Subcutaneous abdominal adipose tissue (tissue), 5 donors: Measurements from ENCODE around the gene HLF.

ENCODE experiments used
- H3K27ac ChIP-seq: one replicate; pipeline ENCODE4 v1.7.0; 2013; ENCODE audit warnings: low read depth, mild to moderate bottlenecking, inconsistent platforms, low read length, moderate library complexity
- H3K27me3 ChIP-seq, 5 donors: one replicate each; pipeline ENCODE4 v1.7.0; 2013; ENCODE audit warnings: low read length in 5 of 5, inconsistent platforms in 1 of 5; ENCODE audit not compliant: control insufficient read depth in 5 of 5, insufficient read depth in 4 of 5
- H3K36me3 ChIP-seq, 5 donors: one replicate each; pipeline ENCODE4 v1.7.0; 2013; ENCODE audit warnings: low read length in 5 of 5; ENCODE audit not compliant: control insufficient read depth in 5 of 5, insufficient read depth in 5 of 5
- H3K4me1 ChIP-seq, 5 donors: one replicate each; pipeline ENCODE4 v1.7.0; 2013; ENCODE audit warnings: low read length in 5 of 5, mild to moderate bottlenecking in 3 of 5, moderate library complexity in 1 of 5; ENCODE audit not compliant: control insufficient read depth in 5 of 5, insufficient read depth in 5 of 5
- H3K4me3 ChIP-seq, 5 donors: one replicate each; pipeline ENCODE4 v1.7.0; 2013; ENCODE audit warnings: low read length in 5 of 5, low read depth in 1 of 5
- H3K9ac ChIP-seq, 5 donors: one replicate each; pipeline ENCODE4 v1.7.0; 2013; ENCODE audit warnings: low read length in 5 of 5, mild to moderate bottlenecking in 4 of 5, moderate library complexity in 3 of 5
- H3K9me3 ChIP-seq, 5 donors: one replicate each; pipeline ENCODE4 v1.7.0; 2013; ENCODE audit warnings: low read length in 5 of 5; ENCODE audit not compliant: control insufficient read depth in 5 of 5
- donor health status: healthy.
- donor health status: healthy.
- donor health status: healthy.
- donor health status: healthy.
- donor health status: healthy.

The HLF gene

DNA sequence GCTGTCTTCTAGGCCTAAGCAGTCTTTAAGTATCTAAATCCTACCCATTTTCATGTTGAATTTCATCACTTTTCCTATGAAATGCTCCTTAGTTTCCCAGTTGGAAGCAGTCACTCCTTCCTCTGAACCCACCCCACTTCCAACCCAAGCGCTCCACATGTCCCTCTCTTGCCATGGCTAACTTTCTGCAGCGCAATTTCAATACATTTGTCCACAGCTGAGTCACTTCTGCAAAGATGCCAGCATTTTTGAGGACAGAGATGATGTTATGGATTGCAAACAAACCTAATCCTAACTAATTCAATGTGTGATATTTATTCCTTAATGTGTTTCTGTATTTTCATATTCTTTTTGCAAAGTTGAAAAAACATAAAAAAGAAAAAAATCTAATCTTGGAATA is 71.7 kb downstream of the HLF start:
- no peak overlapping the region for H3K9ac ChIP-seq
- no peaks in the 10 kb centered on the region for H3K9me3 ChIP-seq
- H3K27ac ChIP-seq, result no peak overlapping the region
- no peaks in the 10 kb centered on the region for H3K36me3 ChIP-seq
- peaks cover 0 to 13% (median 0%) of the 10 kb centered on the region in 5 donors for H3K27me3 ChIP-seq
- H3K4me1 ChIP-seq, result peaks cover 0 to 8% (median 0%) of the 10 kb centered on the region in 5 donors
- H3K4me3 ChIP-seq, result no peak overlapping the region

DNA sequence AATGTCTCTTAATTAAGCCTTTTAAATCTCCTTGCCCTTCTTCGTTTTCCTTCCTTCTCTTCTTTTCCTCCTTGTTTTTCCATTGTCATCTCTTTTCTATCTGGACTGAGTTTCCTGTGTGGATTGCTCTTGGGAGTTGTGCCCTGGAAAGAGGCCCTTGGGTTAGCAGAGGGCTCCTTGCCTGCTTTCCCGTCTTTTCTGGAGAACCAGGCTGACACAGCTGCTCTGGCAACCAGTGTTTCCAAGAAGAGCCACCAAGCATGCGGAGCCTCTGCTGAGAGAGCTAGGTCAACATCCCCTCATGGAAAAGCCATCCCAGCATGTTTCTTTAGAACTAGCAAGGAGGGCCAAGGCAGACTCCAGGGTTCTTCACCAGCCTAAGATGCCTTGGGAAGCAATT is 75.4 kb downstream of the HLF start:
- peaks cover 0 to 8% (median 0%) of the 10 kb centered on the region in 5 donors for H3K4me1 ChIP-seq
- no peak overlapping the region for H3K9ac ChIP-seq
- H3K27me3 ChIP-seq, result peaks cover 0 to 13% (median 0%) of the 10 kb centered on the region in 5 donors
- H3K4me3 ChIP-seq, result no peak overlapping the region
- no peaks in the 10 kb centered on the region for H3K9me3 ChIP-seq
- H3K36me3 ChIP-seq, result no peaks in the 10 kb centered on the region
- H3K27ac ChIP-seq, result no peak overlapping the region

DNA sequence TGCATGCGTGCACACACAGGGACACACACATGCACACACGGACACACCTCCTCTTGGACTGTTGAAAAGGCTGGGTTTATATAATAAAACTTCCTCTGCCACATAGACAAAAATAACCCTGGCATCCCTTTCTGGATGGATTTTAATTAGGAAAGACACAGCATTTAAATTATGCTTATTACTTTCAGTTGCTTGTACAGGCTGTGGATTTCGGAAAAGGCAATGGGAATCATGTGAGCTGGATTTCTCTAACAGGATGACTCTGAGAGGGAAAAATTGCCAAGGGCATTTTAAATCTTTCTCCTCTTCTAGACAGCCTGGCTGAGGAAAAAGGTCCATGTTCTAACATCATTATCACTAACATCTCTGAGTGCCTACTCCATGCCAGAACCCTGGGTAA is 75.9 kb downstream of the HLF start:
- Histone ChIP-seq H3K4me3 (no peak overlapping the region), H3K27me3 (peaks cover 0 to 13% (median 0%) of the 10 kb centered on the region in 5 donors), H3K4me1 (peaks cover 0 to 8% (median 0%) of the 10 kb centered on the region in 5 donors), H3K27ac (no peak overlapping the region), H3K36me3 (no peaks in the 10 kb centered on the region), H3K9ac (no peak overlapping the region), H3K9me3 (no peaks in the 10 kb centered on the region)

DNA sequence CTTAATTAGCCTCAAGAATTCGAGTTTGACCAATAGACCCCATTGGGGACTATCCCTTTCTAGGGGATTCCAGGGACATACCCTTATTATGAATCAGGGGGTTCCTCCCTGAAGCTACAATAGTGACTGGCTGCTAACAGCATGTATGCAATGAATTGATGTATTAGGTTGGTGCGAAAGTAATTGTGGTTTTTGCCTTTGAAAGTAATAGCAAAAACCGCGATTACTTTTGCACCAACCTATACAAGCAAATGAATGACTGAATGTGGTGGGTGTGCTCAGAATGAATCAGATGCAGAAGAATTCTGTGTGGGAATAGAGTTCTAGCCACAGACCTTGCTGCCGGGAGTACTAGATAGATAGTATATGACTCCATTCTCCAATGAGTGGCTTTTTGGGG is 76.7 kb downstream of the HLF start:
- H3K9me3 ChIP-seq, result peaks cover 0 to 2% (median 0%) of the 10 kb centered on the region in 5 donors
- no peak overlapping the region for H3K27ac ChIP-seq
- H3K4me1 ChIP-seq, result peaks cover 0 to 8% (median 0%) of the 10 kb centered on the region in 5 donors
- H3K4me3 ChIP-seq, result no peak overlapping the region
- peaks cover 0 to 13% (median 0%) of the 10 kb centered on the region in 5 donors for H3K27me3 ChIP-seq
- H3K9ac ChIP-seq, result no peak overlapping the region
- H3K36me3 ChIP-seq, result no peaks in the 10 kb centered on the region

DNA sequence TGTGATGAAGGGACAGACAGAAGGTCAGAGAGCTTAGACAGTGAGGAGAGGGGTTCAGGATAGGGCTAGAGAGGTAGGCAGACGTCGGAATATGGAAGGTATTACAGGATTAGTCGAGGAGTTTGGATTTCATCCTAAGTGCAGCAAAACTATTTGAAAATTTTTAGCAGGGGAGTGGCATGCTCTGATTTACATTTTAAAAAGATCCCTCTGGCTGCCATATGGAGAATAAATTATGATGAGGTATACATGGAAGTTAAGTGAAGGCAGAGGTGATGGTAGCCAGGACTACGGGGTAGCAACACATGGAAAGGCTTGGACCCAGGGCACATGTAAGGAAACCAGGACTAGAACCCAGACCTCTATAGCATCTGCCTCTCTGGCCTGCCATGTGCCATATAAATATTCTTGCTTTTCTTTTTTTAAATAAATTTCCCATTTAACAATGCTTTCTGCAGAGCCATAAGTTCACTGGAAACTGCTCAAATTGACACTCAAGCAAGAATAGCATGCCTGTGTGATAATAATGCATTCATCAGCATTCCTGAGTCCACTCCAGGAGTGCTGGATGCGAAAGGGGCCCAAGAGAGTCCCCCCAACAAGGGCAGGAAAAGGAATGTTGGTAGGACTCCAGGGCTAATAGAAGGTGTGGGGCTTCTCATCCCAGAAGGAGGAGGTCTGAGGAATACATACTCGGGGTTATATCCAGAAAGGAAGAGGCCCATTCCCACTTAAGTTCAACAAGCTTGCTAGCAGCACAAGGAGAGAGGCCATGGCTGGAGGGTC is 78.2 kb downstream of the HLF start:
- H3K9me3 ChIP-seq, result peaks cover 0 to 6% (median 3%) of the 10 kb centered on the region in 5 donors
- no peaks in the 10 kb centered on the region for H3K36me3 ChIP-seq
- no peak overlapping the region for H3K9ac ChIP-seq
- H3K4me3 ChIP-seq, result no peak overlapping the region
- peaks cover 0 to 8% (median 0%) of the 10 kb centered on the region in 5 donors for H3K4me1 ChIP-seq
- no peak overlapping the region for H3K27ac ChIP-seq
- peaks cover 0 to 13% (median 0%) of the 10 kb centered on the region in 5 donors for H3K27me3 ChIP-seq

DNA sequence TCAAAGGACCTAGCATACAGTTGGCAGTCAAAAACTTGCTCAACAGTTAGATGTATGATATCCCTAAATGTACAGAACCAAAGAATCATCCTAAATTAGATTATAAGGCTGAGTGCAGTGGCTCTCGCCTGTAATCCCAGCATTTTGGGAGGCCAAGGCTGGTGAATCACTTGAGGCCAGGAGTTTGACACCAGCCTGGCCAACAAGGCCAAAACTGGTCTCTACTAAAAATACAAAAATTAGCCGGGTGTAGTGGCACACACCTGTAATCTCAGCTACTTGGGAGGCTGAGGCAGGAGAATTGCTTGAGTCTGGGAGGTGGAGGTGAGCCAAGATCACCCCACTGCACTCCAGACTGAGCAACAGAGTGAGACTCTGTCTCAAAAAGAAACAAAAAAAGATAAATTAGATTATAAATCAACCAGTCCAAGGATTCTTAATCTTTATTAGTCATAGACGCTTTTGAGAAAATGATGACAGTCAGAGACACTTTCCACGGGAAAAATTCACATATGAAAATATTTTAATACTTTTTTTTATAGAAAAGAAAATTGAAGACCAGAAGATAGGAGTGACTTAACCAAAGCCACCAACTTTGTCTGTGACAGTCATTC is 79.2 kb downstream of the HLF start:
- Histone ChIP-seq H3K27me3 (peaks cover 0 to 13% (median 0%) of the 10 kb centered on the region in 5 donors), H3K27ac (no peak overlapping the region), H3K9me3 (peaks cover 0 to 6% (median 3%) of the 10 kb centered on the region in 5 donors), H3K4me3 (no peak overlapping the region), H3K4me1 (peaks cover 0 to 8% (median 0%) of the 10 kb centered on the region in 5 donors), H3K9ac (no peak overlapping the region), H3K36me3 (no peaks in the 10 kb centered on the region)

DNA sequence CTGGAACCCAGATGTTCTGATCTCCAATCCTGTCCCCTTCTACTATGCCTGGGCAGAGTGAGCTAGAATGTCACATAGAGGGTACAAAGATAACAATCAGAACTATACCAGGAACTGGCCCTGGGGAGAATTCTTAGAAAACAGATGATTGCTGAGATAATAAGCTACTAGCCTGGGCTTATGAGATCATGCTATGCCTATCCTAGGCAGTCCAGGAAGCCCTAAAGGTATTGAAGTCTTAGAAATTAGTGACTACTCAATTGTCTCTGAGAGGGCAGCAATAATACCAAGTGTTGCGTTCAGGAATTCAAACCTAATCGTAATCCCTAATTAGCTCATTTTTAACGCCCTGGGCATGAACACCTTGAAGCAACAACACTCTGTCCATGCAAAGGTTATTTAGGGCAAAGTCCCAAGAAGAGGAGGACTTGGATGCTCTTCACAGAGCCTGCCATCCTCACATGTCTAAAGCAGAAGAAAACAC is 79.8 kb downstream of the HLF start:
- Histone ChIP-seq H3K9ac (no peak overlapping the region), H3K27ac (no peak overlapping the region), H3K4me1 (peaks cover 0 to 8% (median 0%) of the 10 kb centered on the region in 5 donors), H3K27me3 (peaks cover 0 to 8% (median 0%) of the 10 kb centered on the region in 5 donors), H3K4me3 (no peak overlapping the region), H3K36me3 (no peaks in the 10 kb centered on the region), H3K9me3 (peaks cover 0 to 6% (median 3%) of the 10 kb centered on the region in 5 donors)

DNA sequence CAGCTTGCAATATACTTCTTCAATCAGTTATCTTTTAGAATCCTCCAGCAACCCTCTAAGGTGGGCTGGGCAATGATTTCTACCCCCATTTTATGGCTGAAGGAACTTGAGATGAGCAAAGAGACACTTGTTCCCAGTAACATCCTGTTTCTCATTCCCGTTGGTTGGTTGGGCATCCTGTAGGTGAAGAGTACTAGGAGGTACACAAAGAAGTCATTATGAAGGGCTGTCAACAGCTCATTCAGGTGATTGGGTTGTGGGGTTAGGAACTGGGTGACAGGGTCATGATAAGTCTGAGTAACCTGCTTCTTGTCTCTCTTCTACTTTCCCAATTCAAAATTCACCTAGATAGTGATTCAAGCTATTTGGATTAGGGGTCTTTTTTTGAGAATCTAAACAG is 80.4 kb downstream of the HLF start:
- peaks cover 0 to 5% (median 0%) of the 10 kb centered on the region in 5 donors for H3K4me1 ChIP-seq
- no peaks in the 10 kb centered on the region for H3K36me3 ChIP-seq
- no peak overlapping the region for H3K4me3 ChIP-seq
- peaks cover 0 to 4% (median 0%) of the 10 kb centered on the region in 5 donors for H3K27me3 ChIP-seq
- no peak overlapping the region for H3K9ac ChIP-seq
- peaks cover 0 to 6% (median 3%) of the 10 kb centered on the region in 5 donors for H3K9me3 ChIP-seq
- H3K27ac ChIP-seq, result no peak overlapping the region

DNA sequence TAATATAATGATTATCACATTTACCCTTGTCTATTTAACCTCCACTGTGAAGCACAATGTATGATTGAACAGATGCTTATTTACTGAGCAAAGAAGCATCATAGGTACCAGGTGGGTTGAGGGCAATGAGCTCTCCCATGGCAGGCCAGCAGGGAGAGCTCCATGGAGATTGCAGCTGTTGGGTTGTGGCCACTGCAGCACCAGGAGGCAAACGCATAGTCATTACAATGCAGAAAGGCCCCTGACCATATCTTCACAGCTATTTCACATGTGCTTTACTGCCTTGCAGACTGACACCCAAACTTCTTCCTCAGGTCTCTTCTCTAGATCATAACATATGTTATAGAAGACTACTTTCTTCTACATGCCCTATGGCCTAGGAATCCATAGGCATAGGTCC is 81.9 kb downstream of the HLF start:
- no peak overlapping the region for H3K9ac ChIP-seq
- no peaks in the 10 kb centered on the region for H3K27me3 ChIP-seq
- no peaks in the 10 kb centered on the region for H3K36me3 ChIP-seq
- H3K9me3 ChIP-seq, result peaks cover 0 to 6% (median 3%) of the 10 kb centered on the region in 5 donors
- no peaks in the 10 kb centered on the region for H3K4me1 ChIP-seq
- H3K27ac ChIP-seq, result no peak overlapping the region
- no peak overlapping the region for H3K4me3 ChIP-seq

DNA sequence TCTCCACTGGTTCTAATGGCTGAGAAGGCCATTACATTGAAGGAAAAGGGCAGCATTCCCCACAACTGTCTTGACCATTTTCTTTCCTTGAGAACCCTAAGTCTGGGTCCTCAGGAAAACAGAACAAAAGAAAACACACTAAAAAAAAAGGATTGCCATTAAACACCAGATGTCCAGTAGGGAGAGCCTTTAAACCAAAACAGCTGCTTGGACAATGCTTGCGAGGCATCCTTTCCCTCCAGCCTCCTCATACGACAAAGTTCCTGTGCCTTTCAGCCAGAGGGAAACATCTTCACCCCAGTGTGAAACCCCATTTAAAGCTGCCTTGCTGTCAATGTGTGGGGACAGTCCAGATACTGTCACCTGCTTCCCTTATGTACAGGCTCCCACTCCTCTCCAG is 82.6 kb downstream of the HLF start:
- Histone ChIP-seq H3K4me3 (no peak overlapping the region), H3K9me3 (peaks cover 0 to 6% (median 3%) of the 10 kb centered on the region in 5 donors), H3K9ac (no peak overlapping the region), H3K36me3 (no peaks in the 10 kb centered on the region), H3K4me1 (no peaks in the 10 kb centered on the region), H3K27ac (no peak overlapping the region), H3K27me3 (no peaks in the 10 kb centered on the region)
